ENCODE results near the gene FBXO11.

Gene FBXO11

GRCh38 chr2:47782671-47783485 is 123.4 kb downstream of the FBXO11 start, which contains the start of gene MSH6:
Gene MSH6, plus strand, starts transcription at chr2:47783145. Its CDS starts 89 bp downstream, at chr2:47783234.
- DNase-seq = peak; percentile 85 to 89

GRCh38 chr2:47782381-47782670 is 124.0 kb downstream of the FBXO11 start:
- DNase-seq = no peak

- no peak for DNase-seq
Measured at GRCh38 chr2:47779426-47779790, 126.9 kb downstream of the FBXO11 start.

GRCh38 chr2:47778698-47779425 is 127.4 kb downstream of the FBXO11 start:
- DNase-seq = no peak

- DNase-seq = no peak
Measured at GRCh38 chr2:47777277-47777937, 128.9 kb downstream of the FBXO11 start.

GRCh38 chr2:47774567-47774966 is 131.7 kb downstream of the FBXO11 start:
- no peak for DNase-seq

- DNase-seq = no peak
Measured at GRCh38 chr2:47772343-47772742, 134.0 kb downstream of the FBXO11 start.

GRCh38 chr2:47771211-47771610 is 135.1 kb downstream of the FBXO11 start:
- peak; percentile 62 to 75 for DNase-seq

- DNase-seq = no peak
Measured at GRCh38 chr2:47769318-47769717, 137.0 kb downstream of the FBXO11 start.

- DNase-seq = peak; percentile 3 to 73
Measured at GRCh38 chr2:47767880-47768609, 138.3 kb downstream of the FBXO11 start.

- DNase-seq = no peak
Measured at GRCh38 chr2:47767497-47767844, 138.8 kb downstream of the FBXO11 start.

GRCh38 chr2:47751856-47752414 is 154.4 kb downstream of the FBXO11 start:
- DNase-seq = no peak

- no peak for DNase-seq
Measured at GRCh38 chr2:47747878-47748277, 158.4 kb downstream of the FBXO11 start.

- no peak for DNase-seq
Measured at GRCh38 chr2:47744074-47744473, 162.2 kb downstream of the FBXO11 start.

- no peak for DNase-seq
Measured at GRCh38 chr2:47741637-47742036, 164.7 kb downstream of the FBXO11 start.

GRCh38 chr2:47741101-47741500 is 165.2 kb downstream of the FBXO11 start:
- DNase-seq = no peak

All from inflammatory macrophage treated with lipopolysaccharide for 1 hour (primary cell).